GM08714 (cell line): ENCODE measurements around the gene GRPR.
"Not testable (repeated sequence)": the region's sequence is repeated elsewhere in the genome, so short reads cannot be mapped to it uniquely, and the experiment has no call there.

Source experiments
- H3K4me3 ChIP-seq: fragments of 200-500 bp; sonication (Bioruptor generic); 2 replicates; pipeline ENCODE4 v1.5.1; 2014; ENCODE audit warnings: mild to moderate bottlenecking, low read length, inconsistent platforms
- ZNF274 ChIP-seq: IDR thresholded peaks from 2 replicates; pipeline ENCODE4 v1.6.1; 2012; ENCODE audit warnings: mild to moderate bottlenecking, low read depth, low read length

GRPR gene

GRCh38 chrX:16119353-16120220, 3.8 kb upstream of the GRPR start:
- H3K4me3 ChIP-seq, result peak overlapping the region; percentile 13; the same call in 1 of the 2 replicates
- TF ChIP-seq ZNF274, result no peak

GRCh38 chrX:16120431-16120830, 2.9 kb upstream of the GRPR start:
- H3K4me3 ChIP-seq, result no peak overlapping the region; the same call in 1 of the 2 replicates
- no peak for TF ChIP-seq ZNF274

- no peak overlapping the region for H3K4me3 ChIP-seq
- TF ChIP-seq ZNF274, result no peak
Observed at GRCh38 chrX:16124201-16124600, 836 bp downstream of the GRPR start.

GRCh38 chrX:16125520-16126149, 2.3 kb downstream of the GRPR start:
- H3K4me3 ChIP-seq, result no peak overlapping the region; the same call in 1 of the 2 replicates
- no peak for TF ChIP-seq ZNF274

GRCh38 chrX:16130707-16131106, 7.3 kb downstream of the GRPR start:
- no peak for TF ChIP-seq ZNF274

GRCh38 chrX:16134936-16135335, 11.6 kb downstream of the GRPR start:
- no peak for TF ChIP-seq ZNF274
- H3K4me3 ChIP-seq, result no peak overlapping the region

More at GRCh38 chrX:16130707-16131106, 7.3 kb downstream of the GRPR start:
- H3K4me3 ChIP-seq, result no peak overlapping the region

- no peak overlapping the region for H3K4me3 ChIP-seq
Observed at GRCh38 chrX:16136080-16136479, 12.7 kb downstream of the GRPR start.

GRCh38 chrX:16137416-16138107, 14.2 kb downstream of the GRPR start:
- H3K4me3 ChIP-seq, result no peak overlapping the region
- TF ChIP-seq ZNF274, result no peak

More at GRCh38 chrX:16136080-16136479, 12.7 kb downstream of the GRPR start:
- no peak for TF ChIP-seq ZNF274

GRCh38 chrX:16138108-16138427, 14.7 kb downstream of the GRPR start:
- no peak for TF ChIP-seq ZNF274
- H3K4me3 ChIP-seq, result no peak overlapping the region

- TF ChIP-seq ZNF274, result no peak
- no peak overlapping the region for H3K4me3 ChIP-seq
Observed at GRCh38 chrX:16140448-16140847, 17.1 kb downstream of the GRPR start.

- no peak overlapping the region for H3K4me3 ChIP-seq
- no peak for TF ChIP-seq ZNF274
Observed at GRCh38 chrX:16140983-16141382, 17.6 kb downstream of the GRPR start.

- no peak overlapping the region for H3K4me3 ChIP-seq
- no peak for TF ChIP-seq ZNF274
Observed at GRCh38 chrX:16141422-16142245, 18.3 kb downstream of the GRPR start.

GRCh38 chrX:16142246-16142558, 18.8 kb downstream of the GRPR start:
- H3K4me3 ChIP-seq, result no peak overlapping the region
- TF ChIP-seq ZNF274, result no peak

- TF ChIP-seq ZNF274, result no peak
- no peak overlapping the region for H3K4me3 ChIP-seq
Observed at GRCh38 chrX:16143968-16144367, 20.6 kb downstream of the GRPR start.

GRCh38 chrX:16144420-16144819, 21.1 kb downstream of the GRPR start:
- no peak for TF ChIP-seq ZNF274
- no peak overlapping the region for H3K4me3 ChIP-seq

- not testable (repeated sequence) for H3K4me3 ChIP-seq
Observed at GRCh38 chrX:16145093-16145492, 21.7 kb downstream of the GRPR start.
